Femur (tissue), 1 donor: ENCODE measurements around the gene BYSL.
"Not testable (repeated sequence)": the region's sequence is repeated elsewhere in the genome, so short reads cannot be mapped to it uniquely, and the experiment has no call there.

ENCODE experiments used
- DNase-seq: peaks from one replicate; pipeline ENCODE4 v3.0.0-alpha.2; 2017

The BYSL gene

DNA sequence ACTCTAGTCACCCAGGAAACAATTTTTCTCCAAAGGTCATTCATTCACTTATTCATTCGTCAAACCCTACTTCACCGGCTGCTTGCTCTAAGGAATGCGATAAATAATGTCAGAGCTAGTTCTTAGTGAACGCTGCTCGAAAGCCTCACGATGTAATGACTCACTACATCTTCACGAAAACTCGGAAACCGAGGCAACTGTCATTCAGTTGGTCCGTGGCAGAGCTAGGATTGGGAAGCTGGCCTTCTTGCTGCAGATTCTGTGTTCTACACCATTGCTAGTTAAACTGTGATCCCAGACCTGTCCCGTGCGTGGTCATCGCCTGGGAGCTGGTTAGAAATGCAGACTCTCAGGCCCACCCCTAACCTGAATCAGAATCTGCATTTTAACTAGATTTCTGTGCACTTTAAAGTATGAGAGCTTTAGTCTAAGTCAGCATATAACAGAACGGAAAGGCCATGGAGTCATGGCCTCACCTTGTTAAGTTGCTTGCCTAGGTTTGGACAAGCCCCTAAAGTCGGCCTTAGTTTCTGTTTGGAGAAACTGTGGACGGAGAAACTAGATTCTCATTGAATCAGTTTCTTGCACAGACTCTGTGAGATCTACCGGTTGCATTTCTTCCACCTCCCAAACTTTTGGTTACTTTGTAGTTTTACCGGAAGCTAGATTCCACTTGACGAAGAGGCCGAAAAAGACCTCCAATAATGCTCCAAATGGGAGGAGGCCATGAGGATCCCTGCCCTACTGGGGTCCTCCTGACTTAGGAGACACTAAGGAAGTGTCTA lies 21.0 kb downstream of the BYSL start:
- no peak for DNase-seq

DNA sequence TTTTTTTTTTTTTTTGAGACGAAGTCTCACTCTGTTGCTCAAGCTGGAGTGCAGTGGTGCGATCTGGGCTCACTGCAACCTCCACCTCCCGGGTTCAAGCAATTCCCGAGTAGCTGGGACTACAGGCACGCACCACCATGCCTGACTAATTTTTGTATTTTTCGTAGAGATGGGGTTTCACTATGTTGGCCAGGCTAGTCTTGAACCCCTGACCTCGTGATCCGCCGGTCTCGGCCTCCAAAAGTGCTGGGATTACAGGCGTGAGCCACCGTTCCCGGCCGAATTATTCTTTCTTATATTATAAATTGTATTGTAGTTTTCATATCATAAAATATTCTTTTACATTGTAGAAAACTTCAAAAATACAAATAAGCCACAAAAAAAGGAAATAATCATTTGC lies 21.6 kb downstream of the BYSL start:
- not testable (repeated sequence) for DNase-seq

DNA sequence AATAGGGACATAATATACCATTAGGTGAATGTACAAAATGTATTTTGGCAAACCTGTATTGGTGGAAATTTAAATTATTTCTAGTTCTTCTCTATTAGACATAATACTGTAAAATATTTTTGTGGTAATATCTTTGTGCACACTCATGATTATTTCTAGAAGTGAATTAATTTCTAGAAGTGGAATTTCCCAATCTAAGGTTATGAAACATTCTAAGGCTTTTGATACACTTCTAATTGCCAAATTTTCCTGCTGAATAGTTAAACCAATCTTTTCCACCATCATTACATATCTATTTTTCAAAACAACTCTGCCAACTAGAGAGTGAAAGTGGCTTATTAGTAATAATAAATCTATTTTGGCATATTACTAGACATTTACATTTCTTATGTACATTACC lies 22.2 kb downstream of the BYSL start:
- no peak for DNase-seq

DNA sequence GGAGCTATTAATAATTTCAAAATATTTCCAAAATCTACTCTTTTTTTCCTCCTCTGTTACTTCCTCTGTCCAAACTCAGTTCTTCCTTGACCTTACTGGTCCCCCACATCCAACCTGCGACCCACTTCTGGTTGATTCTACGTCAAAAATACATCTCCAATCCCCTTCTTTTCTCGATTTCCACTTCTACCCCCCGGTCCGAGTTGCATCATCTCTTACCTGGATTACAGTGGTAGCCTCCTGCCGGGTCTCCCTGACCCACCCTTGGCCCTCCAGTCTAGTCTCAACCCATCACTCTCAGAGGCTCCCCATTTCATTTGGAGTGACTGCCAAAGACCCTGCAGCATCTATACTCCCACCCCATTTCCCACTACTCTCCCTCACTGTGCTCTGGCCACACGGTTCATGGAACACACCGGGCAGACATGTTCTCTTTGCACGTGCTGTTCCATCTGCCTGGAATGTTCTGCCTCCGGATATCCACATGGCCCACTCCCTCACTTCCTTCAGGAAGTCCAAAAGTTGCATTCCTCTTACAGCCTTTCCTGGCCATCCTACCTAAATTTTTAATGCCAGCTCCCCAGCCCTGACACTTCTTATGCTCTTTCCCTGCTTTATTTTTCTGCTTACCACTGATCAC lies 26.4 kb downstream of the BYSL start:
- no peak for DNase-seq

DNA sequence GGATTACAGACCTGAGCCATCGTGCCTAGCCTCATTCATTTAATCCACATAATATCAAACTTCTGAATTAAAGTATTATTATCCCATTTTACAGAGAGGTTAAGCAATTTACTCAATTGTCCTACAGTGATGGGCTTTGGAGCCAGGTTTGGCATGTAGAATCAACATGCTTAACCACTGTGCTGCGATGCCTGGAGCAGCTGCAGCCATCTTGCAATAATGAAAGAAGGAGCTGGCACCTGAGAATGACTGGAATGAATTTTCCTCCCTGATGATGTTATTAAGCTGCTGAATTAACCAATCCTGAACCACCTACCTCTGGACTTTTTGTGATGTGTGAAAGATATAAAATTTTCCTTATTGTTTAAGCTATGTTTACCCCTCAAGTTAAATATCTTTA lies 33.4 kb downstream of the BYSL start:
- DNase-seq = no peak

- no peak for DNase-seq
Measured at GRCh38 chr6:41955412-41955811, 34.1 kb downstream of the BYSL start.

DNA sequence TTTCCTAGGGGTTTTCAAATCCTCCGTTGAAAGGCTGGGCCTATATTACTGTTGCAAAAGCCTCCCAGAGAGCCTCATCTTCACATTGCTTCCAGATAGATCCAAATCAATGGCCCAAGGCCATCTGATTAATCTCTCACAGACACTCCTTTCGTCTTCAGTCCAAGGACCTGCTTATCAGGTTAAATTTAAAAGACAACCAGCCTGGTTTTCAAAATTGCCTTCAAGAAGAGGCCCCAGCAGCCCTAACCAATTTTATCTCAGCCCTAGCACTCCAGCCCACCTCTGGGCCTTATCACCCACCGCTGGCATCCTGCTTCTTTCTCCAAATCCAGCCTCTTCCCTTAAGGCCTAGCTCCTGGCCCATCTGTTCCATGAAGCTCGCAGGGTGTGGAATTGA lies 35.8 kb downstream of the BYSL start:
- DNase-seq = no peak

DNA sequence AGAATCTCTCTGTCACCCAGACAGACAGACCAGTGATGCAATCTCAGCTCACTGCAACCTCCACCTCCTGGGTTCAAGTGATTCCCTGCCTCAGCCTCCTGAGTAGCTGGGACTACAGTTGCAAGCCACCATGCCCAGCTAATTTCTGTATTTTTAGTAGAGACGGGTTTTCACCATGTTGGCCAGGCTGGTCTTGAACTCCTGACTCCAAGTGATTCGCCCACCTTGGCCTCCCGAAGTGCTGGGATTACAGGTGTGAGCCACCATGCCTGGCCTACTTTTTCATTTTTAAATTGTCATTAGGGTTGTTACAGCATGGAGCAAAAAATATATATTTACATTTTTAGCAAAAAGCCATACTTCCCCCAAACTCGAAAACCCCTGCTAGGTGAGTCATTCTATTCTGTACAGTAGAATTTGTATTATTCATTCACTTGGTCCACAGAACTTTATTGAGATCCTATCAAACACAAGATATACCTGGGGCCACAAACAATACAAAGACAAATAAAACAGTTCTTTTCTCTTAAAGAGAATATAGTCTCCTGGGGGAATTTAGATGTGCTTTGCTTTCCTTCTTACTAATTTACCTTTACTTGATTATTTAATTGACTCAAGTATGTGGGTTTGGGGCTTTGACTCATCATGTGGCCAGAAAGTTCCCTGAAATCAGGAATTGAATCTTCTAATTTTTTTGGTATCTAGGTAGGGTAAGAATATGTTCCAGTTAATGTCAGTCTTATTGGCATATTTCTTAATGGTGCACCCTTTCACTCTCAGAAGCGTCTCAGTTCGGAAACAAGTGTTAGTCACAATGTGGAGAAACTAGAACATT lies 36.9 kb downstream of the BYSL start:
- DNase-seq = no peak

DNA sequence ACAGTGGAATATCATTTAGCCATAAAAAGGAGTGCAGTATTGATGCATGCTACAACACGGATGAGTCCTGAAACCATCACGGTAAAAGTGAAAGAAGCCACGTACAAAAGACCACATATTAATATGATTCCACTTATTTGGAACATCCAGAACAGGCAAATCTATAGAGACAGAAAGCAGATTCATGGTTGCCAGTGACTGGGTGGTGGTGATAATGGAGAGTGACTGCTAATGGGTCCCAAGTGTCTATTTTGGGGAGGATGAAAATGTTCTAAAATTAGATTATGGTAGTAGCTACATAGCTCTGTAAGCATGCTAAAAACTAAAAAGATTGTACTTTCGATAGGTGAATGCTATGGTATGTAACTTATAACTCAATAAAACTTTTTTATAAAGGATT lies 38.7 kb downstream of the BYSL start:
- DNase-seq = no peak

GRCh38 chr6:41963371-41963770 lies 42.1 kb downstream of the BYSL start:
- DNase-seq = no peak

DNA sequence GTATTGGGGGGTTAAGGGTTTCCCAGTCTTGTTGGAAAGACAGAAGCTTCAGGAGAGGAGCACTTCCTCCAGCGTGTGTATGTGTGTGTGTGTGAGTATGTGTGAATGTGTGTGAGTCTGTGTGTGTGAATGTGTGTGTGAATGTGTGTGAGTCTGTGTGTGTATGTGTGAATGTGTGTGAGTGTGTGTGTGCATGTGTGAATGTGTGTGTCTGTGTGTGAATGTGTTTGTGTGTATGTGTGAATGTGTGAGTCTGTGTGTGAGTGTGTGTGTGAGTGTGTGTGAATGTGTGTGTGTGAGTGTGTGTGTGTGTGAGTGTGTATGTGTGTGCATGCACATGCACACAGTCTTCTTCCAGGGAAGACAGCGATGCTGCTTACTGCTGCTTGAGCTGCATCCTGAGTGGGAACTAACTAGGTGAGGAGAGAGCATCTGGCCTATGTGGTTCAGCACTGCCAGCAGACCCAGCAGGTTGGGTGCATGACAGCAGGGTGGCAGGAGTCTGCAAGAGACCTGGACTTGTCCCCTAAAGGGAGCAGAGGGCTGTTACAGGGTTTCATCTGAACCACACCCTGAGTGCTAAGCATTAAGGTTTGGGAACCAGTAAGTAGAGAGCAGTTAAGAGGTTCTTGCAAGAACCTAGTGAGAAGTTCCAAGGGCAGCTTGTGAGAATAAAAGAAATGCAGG lies 43.0 kb downstream of the BYSL start:
- DNase-seq = no peak

DNA sequence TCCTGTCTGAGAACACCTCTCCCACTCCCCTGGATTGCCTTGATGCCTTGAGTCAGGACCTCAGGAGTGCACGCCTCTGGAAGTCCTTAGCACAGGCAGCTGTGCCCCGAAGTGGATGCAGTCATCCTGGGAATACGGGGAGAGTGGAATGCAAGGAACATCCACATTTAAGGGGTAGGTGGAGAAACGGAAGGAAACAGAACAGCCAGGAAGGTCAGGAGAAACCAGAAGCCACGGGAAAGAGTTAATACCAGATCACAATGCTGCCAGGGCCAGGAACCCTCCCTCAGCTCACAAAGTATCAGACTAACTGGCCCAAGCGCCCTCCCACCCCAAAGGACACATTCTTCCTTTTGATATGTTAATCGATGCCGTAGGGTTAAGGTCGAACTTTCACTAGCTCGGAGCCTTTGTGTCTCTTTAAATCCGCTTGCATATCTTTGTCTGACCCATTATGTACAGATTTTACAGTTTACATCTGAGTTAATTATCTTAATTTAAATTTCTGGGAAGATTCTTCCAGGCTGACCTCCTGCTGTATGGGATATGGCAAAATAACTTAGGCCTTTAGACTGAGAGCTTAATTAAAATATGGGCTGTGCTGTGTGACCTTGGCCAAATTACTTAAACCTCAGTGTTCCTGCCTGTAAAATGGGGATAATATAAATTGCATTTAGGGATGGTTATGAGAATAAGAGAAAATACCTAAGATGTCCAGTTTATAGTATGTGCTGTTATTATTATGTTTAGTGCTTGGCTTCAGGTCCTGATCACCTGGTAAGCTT lies 44.3 kb downstream of the BYSL start:
- no peak for DNase-seq

GRCh38 chr6:41966214-41966920 lies 45.1 kb downstream of the BYSL start:
- no peak for DNase-seq

DNA sequence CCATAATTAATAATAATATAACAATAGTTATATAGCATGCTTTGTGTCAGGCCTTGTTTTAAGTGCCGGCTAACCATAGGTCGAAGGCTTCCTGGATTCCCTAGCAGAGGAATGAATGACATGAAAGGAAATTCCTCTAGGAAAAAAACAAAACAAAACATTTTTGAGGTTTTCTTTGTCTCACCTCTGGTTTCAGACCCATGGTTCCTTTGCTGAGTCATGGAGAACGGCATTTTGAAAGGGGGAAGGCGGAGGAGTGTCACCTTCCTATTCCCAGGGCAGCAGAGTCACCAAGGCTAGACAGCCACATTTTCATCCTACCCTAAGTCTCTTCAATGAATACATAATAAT lies 45.6 kb downstream of the BYSL start:
- no peak for DNase-seq

DNA sequence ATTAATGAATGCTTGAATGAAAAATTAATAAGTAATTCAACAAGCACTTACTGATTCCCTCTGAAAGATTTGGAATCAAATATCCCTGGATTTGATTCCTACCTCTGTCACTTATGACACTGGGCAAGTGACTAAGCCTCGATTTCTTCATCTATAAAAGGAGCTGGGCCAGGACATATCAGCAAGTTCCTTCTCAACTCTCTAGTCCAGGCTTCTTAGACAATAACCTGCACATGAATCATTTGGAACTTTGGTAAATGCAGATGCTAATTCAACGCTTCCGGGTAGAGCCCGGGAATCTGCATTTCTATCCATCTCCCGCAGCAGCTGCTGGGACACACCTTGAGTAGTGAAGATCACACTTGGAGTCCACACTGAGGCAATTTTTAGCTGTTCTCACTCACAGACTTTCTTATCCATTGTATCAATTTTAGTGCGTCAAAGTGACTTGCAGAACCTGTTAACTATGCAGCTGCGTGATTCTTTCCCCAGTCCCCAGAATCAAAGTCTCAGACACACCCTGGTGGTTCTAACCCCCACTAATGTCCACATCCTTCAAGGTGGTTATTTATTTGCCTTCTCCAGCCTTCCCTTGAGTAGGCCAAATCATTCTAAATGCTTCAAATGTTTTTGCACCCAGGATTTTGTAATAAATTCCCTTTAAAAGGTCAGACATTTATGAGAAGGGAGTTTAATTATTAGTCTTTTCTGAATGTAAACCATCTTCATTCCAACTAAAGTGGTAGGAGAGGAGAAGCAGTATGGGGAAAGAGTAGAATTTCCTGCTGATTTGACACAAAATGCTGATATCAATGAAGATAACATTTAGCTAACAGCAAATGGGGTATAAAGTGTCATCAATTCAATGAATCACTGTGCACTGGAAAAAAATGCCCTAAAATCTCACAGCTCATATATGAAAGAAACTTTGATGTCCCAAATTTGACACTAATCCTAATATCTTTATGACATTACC lies 46.3 kb downstream of the BYSL start:
- no peak for DNase-seq

DNA sequence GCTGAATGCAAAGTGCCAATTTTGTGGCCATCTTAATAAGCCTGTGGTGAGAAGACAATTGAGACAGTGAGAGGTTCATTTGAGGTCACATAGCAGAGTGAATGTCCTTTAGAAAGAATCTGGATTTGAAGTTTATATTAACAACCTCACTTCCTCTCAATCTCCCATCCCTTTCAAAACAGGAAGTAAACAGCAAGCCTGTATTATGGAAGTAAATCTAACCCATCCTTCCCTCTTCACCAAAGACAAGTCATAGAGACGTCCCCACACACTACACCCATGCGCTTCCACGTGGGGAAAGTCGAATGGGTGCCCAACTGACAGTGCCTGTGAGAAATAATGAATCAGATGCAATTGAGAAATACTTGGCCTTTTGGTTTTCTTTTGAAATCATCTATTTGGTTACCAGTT lies 49.1 kb downstream of the BYSL start:
- DNase-seq = no peak

GRCh38 chr6:41972826-41973225 lies 51.5 kb downstream of the BYSL start:
- DNase-seq = no peak

DNA sequence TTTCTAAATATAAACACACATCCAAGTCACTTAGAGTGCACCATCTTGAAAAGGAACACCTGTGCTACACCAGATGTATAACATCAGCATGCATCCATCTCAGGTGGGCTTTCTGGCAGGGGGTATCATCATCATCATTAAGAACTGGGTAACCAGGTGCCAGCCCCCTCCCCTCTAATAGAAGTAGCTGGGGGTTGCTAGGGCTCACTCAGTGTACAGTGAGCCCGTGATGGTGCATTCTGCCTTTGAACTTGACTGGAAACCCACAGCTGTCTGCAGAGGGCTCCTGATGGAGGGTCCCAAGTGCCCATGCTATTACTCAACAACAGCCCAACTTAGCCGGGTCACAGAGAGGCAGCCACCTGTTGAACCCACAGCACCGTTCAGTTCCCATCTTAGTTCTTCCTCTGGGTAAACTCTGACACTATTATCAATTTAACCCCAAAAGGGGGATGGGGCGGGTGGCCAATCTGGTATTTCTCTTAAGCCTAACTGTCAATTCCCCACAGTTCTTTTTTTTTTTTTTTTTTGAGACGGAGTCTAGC lies 53.1 kb downstream of the BYSL start:
- peak; percentile 24 for DNase-seq

DNA sequence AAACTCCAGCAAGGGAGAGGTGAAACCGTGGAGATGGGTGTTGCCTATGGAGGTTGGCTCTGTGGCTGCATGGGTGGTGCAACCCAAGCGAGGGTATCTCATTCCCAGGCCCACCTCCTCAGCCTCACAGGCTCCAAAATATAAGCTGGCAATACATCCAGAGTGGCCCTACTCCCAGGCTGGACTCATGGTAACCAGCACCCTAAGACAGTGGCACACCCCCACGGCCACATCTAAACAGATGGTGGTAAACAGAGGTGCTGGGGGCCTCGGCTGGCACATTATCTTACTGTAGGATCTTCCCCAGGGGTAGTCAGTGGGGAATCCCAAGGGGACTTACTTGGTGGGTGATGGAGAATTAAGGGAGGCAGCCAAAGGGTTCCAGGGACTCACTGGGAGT lies 54.0 kb downstream of the BYSL start:
- DNase-seq = no peak

DNA sequence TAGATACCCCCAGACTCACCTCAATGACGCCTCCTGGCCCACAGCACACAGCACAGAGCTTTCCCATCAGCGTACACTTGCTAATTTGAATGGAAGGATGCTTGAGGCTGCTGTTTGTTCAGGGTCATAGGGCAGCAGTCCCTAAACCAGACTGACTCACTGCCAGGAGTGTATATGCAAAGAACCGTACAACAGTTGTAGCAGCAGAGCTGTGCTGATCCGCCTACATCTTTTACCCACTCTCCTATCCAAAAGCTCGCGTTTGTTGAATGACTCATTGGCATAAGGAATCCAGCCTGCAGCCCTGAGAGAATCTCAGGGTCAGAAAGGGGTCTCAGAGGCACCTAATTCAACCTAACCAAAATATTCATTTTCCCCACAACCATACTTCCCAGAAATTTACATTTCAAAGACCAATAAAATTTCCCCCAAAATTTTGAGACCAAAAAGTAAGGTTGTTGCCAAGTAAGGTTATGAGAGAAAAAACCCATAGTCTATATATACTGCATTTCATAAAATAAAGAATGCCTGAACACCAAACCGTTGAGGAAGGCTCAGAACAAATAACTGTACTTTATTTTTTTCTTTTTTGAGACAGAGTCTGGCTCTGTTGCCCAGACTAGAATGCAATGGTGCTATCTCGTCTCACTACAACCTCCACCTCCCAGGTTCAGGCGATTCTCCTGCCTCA lies 55.6 kb downstream of the BYSL start:
- no peak for DNase-seq
